Keratinocyte (primary cell): ENCODE results near the gene CNKSR3. TPM values are rescaled to one million over a fixed set of nuclear protein-coding genes. Genes with fewer than 3 reads are reported as not detected.

Experiments used
- DNase-seq: peaks from one replicate; pipeline ENCODE4 v3.0.0-alpha.2; 2011; ENCODE audit warnings: low read depth, missing footprints, low spot score
- FAIRE-seq: peaks from 2 replicates; lab custom pipeline; 2011; peaks lifted over from hg19 to GRCh38; lab: Jason Lieb, UNC
- H2AFZ ChIP-seq: 2 replicates; pipeline ENCODE4 v1.6.0; 2012; ENCODE audit warnings: low read length, control low read depth, inconsistent platforms; ENCODE audit not compliant: control insufficient read depth
- H3K27ac ChIP-seq: 2 replicates; pipeline ENCODE4 v1.5.1; 2011; ENCODE audit warnings: low read length; ENCODE audit not compliant: control insufficient read depth, insufficient read depth
- H3K27me3 ChIP-seq: 3 replicates; pipeline ENCODE4 v1.6.0; 2011; ENCODE audit warnings: low read length; ENCODE audit not compliant: control insufficient read depth, insufficient read depth; ENCODE audit errors: extremely low read depth
- H3K36me3 ChIP-seq, 2 experiments: 2 replicates in 1 of 2; 3 replicates in 1 of 2; pipeline ENCODE4 v1.5.1; 2011; ENCODE audit warnings: low read length in 2 of 2, mild to moderate bottlenecking in 1 of 2; ENCODE audit not compliant: control insufficient read depth in 2 of 2, insufficient read depth in 2 of 2; ENCODE audit errors: extremely low read depth in 1 of 2
- H3K4me1 ChIP-seq: 3 replicates; pipeline ENCODE4 v1.5.1; 2011; ENCODE audit warnings: low read length; ENCODE audit not compliant: control insufficient read depth, insufficient read depth; ENCODE audit errors: extremely low read depth
- H3K4me2 ChIP-seq: 3 replicates; pipeline ENCODE4 v1.6.0; 2011; ENCODE audit warnings: low read depth, low read length; ENCODE audit not compliant: control insufficient read depth, insufficient read depth; ENCODE audit errors: extremely low read depth
- H3K4me3 ChIP-seq, 3 experiments: fragments of 200-600 bp in 1 of 3; sonication (generic) in 1 of 3; 2 replicates in 2 of 3; 3 replicates in 1 of 3; pipeline ENCODE4 v1.5.1; 2011 to 2016; ENCODE audit warnings: low read length in 3 of 3, mild to moderate bottlenecking in 3 of 3, control low read depth in 2 of 3, inconsistent platforms in 1 of 3, low read depth in 1 of 3, mixed read lengths in 1 of 3, mixed run types in 1 of 3, moderate library complexity in 1 of 3; ENCODE audit not compliant: control insufficient read depth in 2 of 3, insufficient read depth in 2 of 3; ENCODE audit errors: extremely low read depth in 1 of 3
- H3K79me2 ChIP-seq: 2 replicates; pipeline ENCODE4 v1.6.0; 2012; ENCODE audit warnings: low read length; ENCODE audit not compliant: control insufficient read depth, insufficient read depth
- H3K9ac ChIP-seq: 3 replicates; pipeline ENCODE4 v1.6.0; 2011; ENCODE audit warnings: low read length; ENCODE audit not compliant: control insufficient read depth, insufficient read depth; ENCODE audit errors: extremely low read depth
- H3K9me1 ChIP-seq: 3 replicates; pipeline ENCODE4 v1.6.0; 2011; ENCODE audit warnings: low read length; ENCODE audit not compliant: control insufficient read depth, insufficient read depth; ENCODE audit errors: extremely low read depth
- H3K9me3 ChIP-seq: 2 replicates; pipeline ENCODE4 v1.5.1; 2012; ENCODE audit warnings: low read depth, low read length; ENCODE audit not compliant: control insufficient read depth
- H4K20me1 ChIP-seq: 3 replicates; pipeline ENCODE4 v1.6.0; 2011; ENCODE audit warnings: low read length; ENCODE audit not compliant: control insufficient read depth, insufficient read depth; ENCODE audit errors: extremely low read depth
- EZH2 ChIP-seq: IDR thresholded peaks from one replicate; pipeline ENCODE4 v1.6.1; 2012; ENCODE audit warnings: inconsistent platforms, mild to moderate bottlenecking, low read length, moderate library complexity
- dilution Hi-C: fragments of 300-500 bp; cut with MboI; formaldehyde crosslinking; loops from one replicate; pipeline ENCODE4 v1.7.0; 2020; ENCODE audit warnings: low sequenced_read_pairs; ENCODE audit not compliant: extremely low pct_ligation_motif_present
- polyA minus RNA-seq, 3 experiments: library from RNA; depleted of rRNA, polyadenylated mRNA; stranded (reverse); fragments of >200 nt; gene quantifications; 1 replicate in 1 of 3; 2 replicates in 1 of 3; 3 replicates in 1 of 3; pipeline ENCODE4 v1.2.3, GENCODE V29; 2011
- polyA plus RNA-seq, 5 experiments: library from polyadenylated mRNA; depleted of rRNA in 3 of 5; stranded (reverse) in 3 of 5; stranded (forward) in 1 of 5; unstranded in 1 of 5; fragments of >200 nt; gene quantifications; 1 replicate in 1 of 5; 2 replicates in 3 of 5; 3 replicates in 1 of 5; pipeline versions ENCODE4 v1.2.1 to v1.2.3, GENCODE V29; 2011 to 2012; ENCODE audit warnings: missing spikeins in 2 of 5, low read depth in 1 of 5, low replicate concordance in 1 of 5
- TF ChIP-seq, protein P1 (sequence below), 3 experiments: IDR thresholded peaks in 1 of 3; conservative IDR thresholded peaks in 1 of 3; optimal IDR thresholded peaks in 1 of 3; 2 replicates in 2 of 3; 3 replicates in 1 of 3; pipeline versions ENCODE3 to v1.5.1; 2011; ENCODE audit warnings: low read length in 3 of 3, mild to moderate bottlenecking in 3 of 3, moderate library complexity in 2 of 3, control low read depth in 1 of 3, inconsistent platforms in 1 of 3; ENCODE audit not compliant: insufficient read depth in 2 of 3; ENCODE audit errors: extremely low read depth in 1 of 3

Gene CNKSR3
- polyA plus RNA-seq (0.84 to 2.0 TPM (median 1.9 TPM) in 3 replicates), polyA minus RNA-seq (2.4 to 3.9 TPM (median 2.8 TPM) in 3 replicates)
- polyA plus RNA-seq (2011; ENCODE audit: low read depth), result 3.5 TPM
- 2.0 and 2.1 TPM in 2 replicates for polyA plus RNA-seq (2011; cell fraction: cytosol; rRNA removed)
- polyA plus RNA-seq (2011; cell fraction: nucleus; rRNA removed), result 3.1 and 3.6 TPM in 2 replicates
- 3.3 and 4.9 TPM in 2 replicates for polyA plus RNA-seq (2012; ENCODE audit: low replicate concordance)
- 0.96 TPM for polyA minus RNA-seq (2011; cell fraction: cytosol; rRNA and poly(A)+ RNA removed)
- polyA minus RNA-seq (2011; cell fraction: nucleus; rRNA and poly(A)+ RNA removed), result 1.5 and 2.3 TPM in 2 replicates

DNA sequence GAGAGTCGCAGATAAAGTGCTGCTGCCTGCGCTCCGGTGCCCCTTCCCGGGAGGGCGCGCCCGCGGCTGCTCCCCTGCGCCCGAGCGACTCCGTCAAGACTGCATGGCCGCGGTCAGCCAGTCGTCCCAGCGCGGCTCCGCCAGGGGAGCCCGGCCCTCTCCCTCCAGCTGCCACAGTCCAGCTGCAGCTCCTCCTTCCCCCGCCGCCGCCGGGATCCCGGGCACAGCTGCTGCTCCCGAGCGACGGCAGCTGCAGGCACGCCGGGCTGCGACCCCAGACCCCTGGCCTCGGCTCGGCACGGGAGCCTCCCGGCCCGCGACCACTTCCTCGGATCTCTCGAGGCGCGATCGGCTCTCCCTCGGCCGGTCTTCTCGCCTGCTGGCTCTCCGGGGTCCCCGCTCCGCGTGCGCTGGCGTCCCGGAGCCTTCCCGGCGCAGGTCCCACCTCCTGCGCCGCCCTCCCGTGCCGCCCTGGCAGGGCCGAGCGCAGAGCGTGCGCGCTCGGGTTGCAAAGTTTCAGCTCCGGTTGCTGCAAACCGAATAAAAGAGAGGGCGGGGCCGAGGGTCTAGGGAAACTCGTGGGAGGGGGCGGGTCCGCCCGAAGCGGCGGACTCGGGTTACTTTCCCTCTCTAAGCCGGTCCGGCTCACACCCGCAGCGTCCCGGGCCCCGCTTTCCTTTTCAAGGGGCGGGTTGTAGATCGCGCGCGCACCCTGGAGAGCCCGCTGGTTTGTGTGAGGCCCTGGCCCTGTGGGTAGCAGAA lies at the start of gene CNKSR3:
TSS of gene CNKSR3 (minus strand) at position 542 of the 762 bp plus-strand sequence. CDS start 571 bp downstream, outside the sequence.
- H3K36me3 ChIP-seq, result peaks cover 0 to 2% of the 10 kb centered on the region in 2 experiments
- H3K9me1 ChIP-seq, result no peaks in the 10 kb centered on the region
- DNase-seq (peak; percentile 17), FAIRE-seq (no peak)
- TF ChIP-seq, protein P1, sequence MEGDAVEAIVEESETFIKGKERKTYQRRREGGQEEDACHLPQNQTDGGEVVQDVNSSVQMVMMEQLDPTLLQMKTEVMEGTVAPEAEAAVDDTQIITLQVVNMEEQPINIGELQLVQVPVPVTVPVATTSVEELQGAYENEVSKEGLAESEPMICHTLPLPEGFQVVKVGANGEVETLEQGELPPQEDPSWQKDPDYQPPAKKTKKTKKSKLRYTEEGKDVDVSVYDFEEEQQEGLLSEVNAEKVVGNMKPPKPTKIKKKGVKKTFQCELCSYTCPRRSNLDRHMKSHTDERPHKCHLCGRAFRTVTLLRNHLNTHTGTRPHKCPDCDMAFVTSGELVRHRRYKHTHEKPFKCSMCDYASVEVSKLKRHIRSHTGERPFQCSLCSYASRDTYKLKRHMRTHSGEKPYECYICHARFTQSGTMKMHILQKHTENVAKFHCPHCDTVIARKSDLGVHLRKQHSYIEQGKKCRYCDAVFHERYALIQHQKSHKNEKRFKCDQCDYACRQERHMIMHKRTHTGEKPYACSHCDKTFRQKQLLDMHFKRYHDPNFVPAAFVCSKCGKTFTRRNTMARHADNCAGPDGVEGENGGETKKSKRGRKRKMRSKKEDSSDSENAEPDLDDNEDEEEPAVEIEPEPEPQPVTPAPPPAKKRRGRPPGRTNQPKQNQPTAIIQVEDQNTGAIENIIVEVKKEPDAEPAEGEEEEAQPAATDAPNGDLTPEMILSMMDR (optimal IDR thresholded peaks at IDR 0.05 in 1 of 3, IDR thresholded peaks at IDR 0.05 in 1 of 3, conservative IDR thresholded peaks at IDR 0.05 in 1 of 3; ENCODE audit: extremely low read depth in 1 of 3, insufficient read depth in 2 of 3, low read length in 3 of 3), result no peak
- H3K27me3 ChIP-seq, result no peaks in the 10 kb centered on the region
- dilution Hi-C loops, result no loop called here
- peak within 1 kb of the TSS; percentile 82 for H3K9ac ChIP-seq
- H3K79me2 ChIP-seq, result peaks cover 6% of the 10 kb centered on the region
- peak within 1 kb of the TSS; percentile 78 to 89 (median 84) for H3K4me3 ChIP-seq
- peaks cover 12% of the 10 kb centered on the region for H3K4me1 ChIP-seq
- H3K4me2 ChIP-seq, result peak within 1 kb of the TSS; percentile 79
- peak within 1 kb of the TSS; percentile 76 for H3K27ac ChIP-seq
- no peaks in the 10 kb centered on the region for H3K9me3 ChIP-seq
- no peaks in the 10 kb centered on the region for H4K20me1 ChIP-seq
- peak within 1 kb of the TSS; percentile 91 for H2AFZ ChIP-seq

DNA sequence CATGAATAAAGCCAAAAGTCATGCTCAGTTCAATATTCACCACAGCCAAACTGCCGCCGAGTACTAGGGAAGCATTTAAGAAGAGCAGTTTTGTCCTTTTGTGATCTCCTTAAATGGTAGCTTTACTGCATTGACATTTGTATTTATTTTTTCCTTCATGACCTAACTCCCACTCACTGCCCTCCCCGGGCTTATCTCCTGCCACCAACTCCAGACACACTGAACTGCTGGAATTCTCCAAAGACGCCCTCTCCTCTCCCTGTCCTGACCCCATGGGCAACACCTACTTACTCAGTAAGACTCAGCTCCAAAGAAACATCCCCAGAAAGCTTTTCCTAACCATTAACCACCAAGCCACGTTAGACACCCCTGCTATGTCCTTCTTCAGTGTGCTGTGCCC lies 48.5 kb upstream of the CNKSR3 start:
- no peak overlapping the region for H3K4me2 ChIP-seq
- dilution Hi-C loops, result no loop called here
- TF ChIP-seq, protein P1 (optimal IDR thresholded peaks at IDR 0.05 in 1 of 3, IDR thresholded peaks at IDR 0.05 in 1 of 3, conservative IDR thresholded peaks at IDR 0.05 in 1 of 3; ENCODE audit: extremely low read depth in 1 of 3, insufficient read depth in 2 of 3, low read length in 3 of 3), result no peak
- TF ChIP-seq EZH2, result no peak

More for the DNA sequence above, 48.5 kb upstream of the CNKSR3 start:
- Histone ChIP-seq H4K20me1 (no peaks in the 10 kb centered on the region), H3K9ac (no peak overlapping the region), H3K27me3 (no peaks in the 10 kb centered on the region), H3K4me1 (peaks cover 11% of the 10 kb centered on the region), H3K9me3 (no peaks in the 10 kb centered on the region), H3K27ac (no peak overlapping the region), H3K79me2 (no peaks in the 10 kb centered on the region), H3K36me3 (no peaks in the 10 kb centered on the region), H3K9me1 (no peaks in the 10 kb centered on the region), H2AFZ (no peak overlapping the region), H3K4me3 (no peak overlapping the region)
- no peak for DNase-seq
- no peak for FAIRE-seq
